Erythroblast (primary cell): ENCODE measurements around the gene ETDC.
"Not testable (repeated sequence)": the region's sequence is repeated elsewhere in the genome, so short reads cannot be mapped to it uniquely, and the experiment has no call there.

Experiments used
- DNase-seq, 2 experiments: peaks; one replicate each; lab custom pipeline; 2025; lab: John Stamatoyannopoulos, UW
- GATA1 ChIP-seq: IDR thresholded peaks from 2 replicates; pipeline ENCODE4 v1.6.1; 2011; ENCODE audit warnings: low read depth, mild to moderate bottlenecking, control low read depth, low read length, moderate library complexity
- POLR2A ChIP-seq: IDR thresholded peaks from 2 replicates; pipeline ENCODE4 v1.6.1; 2011; ENCODE audit warnings: mild to moderate bottlenecking, low read length

ETDC gene

GRCh38 chrX:135309430-135309923, at the start of gene ETDC:
Gene ETDC, plus strand, starts transcription at chrX:135309480. Its CDS starts 0 bp downstream, at chrX:135309480.
- no peak for DNase-seq

DNA sequence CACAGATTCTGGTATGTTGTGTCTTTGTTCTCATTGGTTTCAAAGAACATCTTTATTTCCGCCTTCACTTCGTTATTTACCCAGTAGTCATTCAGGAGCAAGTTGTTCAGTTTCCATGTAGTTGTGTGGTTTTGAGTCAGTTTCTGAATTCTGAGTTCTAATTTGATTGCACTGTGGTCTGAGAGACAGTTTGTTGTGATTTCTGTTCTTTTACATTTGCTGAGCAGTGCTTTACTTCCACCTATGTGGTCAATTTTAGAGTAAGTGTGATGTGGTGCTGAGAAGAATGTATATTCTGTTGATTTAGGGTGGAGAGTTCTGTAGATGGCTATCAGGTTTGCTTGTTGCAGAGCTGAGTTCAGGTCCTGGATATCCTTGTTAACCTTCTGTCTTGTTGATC, 48.3 kb upstream of the ETDC start:
- not testable (repeated sequence) for DNase-seq

More at GRCh38 chrX:135309430-135309923, at the start of gene ETDC:
- TF ChIP-seq POLR2A, result no peak
- no peak for TF ChIP-seq GATA1

DNA sequence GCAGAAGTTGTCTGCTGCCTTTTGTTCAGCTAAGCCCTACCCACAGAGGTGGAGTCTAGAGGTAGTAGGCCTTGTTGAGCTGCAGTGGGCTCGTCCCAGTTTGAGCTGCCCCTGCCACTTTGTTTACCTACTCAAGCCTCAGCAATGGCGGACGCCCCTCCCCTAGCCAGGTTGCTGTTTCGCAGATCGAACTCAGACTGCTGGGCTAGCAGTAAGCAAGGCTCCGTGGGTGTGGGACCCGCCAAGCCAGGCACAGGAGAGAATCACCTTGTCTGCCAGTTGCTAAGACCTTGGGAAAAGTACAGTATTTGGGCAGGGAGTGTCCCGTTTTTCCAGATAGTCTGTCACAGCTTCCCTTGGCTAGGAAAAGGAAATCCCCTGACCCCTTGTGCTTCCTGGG, 45.9 kb upstream of the ETDC start:
- DNase-seq, result not testable (repeated sequence)

DNA sequence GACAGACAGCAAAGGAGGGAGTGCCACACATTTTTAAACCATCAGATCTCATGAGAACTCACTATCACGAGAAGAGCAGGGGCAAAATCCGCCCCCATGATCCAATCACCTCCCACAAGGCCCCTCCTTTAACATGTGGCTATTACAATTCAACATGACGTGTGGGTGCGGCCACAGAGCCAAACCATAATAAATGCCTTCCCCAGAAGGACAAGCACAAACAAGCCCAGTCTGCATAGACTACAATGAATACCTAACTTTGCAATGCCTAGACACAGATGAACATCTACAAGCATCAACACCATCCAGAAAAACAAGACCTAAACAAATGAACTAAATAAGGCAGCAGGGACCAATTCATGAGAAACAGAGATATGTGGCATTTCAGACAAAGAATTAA, 45.1 kb upstream of the ETDC start:
- DNase-seq, result no peak
- no peak for TF ChIP-seq GATA1
- no peak for TF ChIP-seq POLR2A

- TF ChIP-seq POLR2A (no peak), GATA1 (no peak)
- DNase-seq, result no peak
Measured at GRCh38 chrX:135273162-135273561, 36.1 kb upstream of the ETDC start.

- TF ChIP-seq POLR2A (no peak), GATA1 (no peak)
Measured at GRCh38 chrX:135275973-135276372, 33.3 kb upstream of the ETDC start.

GRCh38 chrX:135287266-135287823, 21.9 kb upstream of the ETDC start:
- no peak for TF ChIP-seq POLR2A
- DNase-seq, result peak in 1 of 2 experiments; percentile 0

More at GRCh38 chrX:135275973-135276372, 33.3 kb upstream of the ETDC start:
- no peak for DNase-seq

DNA sequence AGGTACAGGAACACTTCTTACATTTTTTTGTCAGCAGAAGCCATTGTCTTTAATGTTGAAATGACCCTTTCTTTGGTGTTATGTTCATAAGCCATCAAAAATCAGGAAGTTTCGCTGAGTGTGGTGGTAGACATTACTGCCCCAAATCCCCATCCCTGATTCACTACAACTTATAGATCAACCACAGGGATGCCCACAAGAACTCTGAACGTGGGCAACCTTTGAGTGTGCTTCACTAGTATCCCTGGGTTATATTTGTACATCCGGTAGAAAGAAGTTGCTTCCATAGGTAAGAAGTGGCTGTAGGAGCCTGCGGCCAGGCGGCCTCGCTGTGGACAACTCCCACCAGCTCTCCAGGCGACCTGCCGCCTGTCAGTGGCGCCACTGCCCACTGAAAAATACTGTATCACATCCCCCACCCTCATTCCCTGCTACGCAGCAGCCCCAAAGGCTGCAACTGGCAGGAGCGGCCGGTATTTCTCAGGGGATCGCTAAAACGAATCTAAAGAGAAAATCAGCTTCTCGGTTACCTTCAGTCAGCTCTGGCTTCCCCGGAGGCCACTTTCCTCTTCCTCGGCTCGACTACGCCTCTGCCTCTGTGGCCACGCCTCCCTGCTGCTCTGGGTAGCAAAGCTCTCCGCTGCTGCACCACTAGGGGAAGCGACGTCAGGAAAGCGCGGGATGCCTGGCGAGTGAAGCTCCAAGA, 13.9 kb upstream of the ETDC start:
- DNase-seq, result peak; percentile 14 to 34

DNA sequence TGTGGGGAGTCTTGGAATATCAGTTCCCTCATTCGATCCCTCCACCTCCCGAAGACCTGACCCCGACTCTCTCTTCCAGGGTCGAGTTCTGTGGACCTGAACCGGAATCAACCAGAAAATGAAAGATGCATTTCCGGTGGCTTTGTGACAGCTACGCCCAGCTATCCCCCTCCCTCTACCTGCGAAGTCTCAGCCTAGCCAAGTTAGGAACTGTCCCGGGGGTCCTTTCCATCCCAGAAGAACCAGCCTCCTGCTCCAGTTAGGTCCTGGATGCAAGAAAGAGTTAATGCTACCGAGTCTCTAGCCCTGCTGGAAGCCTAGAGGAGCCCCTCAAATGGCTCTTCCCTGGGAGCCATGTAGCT, 13.4 kb upstream of the ETDC start:
- TF ChIP-seq POLR2A (no peak), GATA1 (no peak)
- no peak for DNase-seq

More for the DNA sequence above, 13.9 kb upstream of the ETDC start:
- no peak for TF ChIP-seq POLR2A

DNA sequence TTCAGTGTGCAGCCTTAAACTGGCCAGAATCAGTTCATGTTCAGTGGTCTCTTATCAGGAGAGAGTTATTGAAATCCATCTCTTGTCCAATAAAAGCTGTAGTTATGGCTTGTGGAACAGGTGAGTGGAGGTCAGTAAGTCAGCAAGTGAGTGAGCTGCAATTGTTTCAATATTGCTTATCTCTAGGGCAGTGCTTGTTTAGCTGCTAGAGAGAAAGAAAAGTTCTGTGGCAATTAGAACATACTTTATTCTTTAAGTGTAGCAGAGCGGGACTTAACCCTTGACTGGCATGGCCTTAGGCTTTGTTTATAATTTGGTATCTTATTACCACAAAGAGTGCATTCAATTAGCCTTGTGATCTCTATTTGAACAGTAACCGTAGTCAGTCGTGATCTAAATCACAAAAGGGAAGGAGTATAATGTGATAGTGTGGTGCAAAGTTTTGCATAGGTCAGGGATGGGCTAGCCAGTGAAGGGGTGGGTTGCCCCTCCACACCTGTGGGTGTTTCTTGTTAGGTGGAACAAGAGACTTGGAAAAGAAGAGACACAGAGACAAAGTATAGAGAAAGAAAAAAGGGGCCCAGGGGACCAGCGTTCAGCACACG, 6.9 kb upstream of the ETDC start:
- DNase-seq, result no peak
- TF ChIP-seq POLR2A (no peak), GATA1 (no peak)

DNA sequence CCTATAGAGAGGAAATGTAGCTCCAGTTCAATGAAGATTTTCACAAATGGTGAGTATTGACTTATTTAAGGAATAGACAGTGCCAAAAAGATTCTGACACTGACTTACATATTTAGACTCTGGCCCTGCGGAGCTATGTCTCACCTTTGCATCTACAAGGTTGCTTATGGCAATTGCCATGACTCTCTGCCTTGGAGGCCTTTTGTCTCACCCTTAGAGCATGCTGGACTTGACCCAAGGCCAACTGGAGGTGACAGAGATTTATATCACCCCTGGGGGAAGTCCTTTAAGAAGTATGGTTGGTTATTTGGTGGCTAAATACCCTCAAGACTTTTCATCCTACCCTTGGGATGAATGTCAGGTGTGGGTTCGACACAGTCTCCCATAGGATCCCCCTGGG, 4.5 kb upstream of the ETDC start:
- no peak for DNase-seq

GRCh38 chrX:135307171-135307570, 2.1 kb upstream of the ETDC start:
- DNase-seq, result no peak
- no peak for TF ChIP-seq GATA1
- TF ChIP-seq POLR2A, result no peak

More for the DNA sequence above, 4.5 kb upstream of the ETDC start:
- TF ChIP-seq POLR2A (no peak), GATA1 (no peak)

GRCh38 chrX:135308345-135308855, 880 bp upstream of the ETDC start:
- TF ChIP-seq POLR2A (no peak), GATA1 (no peak)
- peak in 1 of 2 experiments; percentile 0 for DNase-seq

DNA sequence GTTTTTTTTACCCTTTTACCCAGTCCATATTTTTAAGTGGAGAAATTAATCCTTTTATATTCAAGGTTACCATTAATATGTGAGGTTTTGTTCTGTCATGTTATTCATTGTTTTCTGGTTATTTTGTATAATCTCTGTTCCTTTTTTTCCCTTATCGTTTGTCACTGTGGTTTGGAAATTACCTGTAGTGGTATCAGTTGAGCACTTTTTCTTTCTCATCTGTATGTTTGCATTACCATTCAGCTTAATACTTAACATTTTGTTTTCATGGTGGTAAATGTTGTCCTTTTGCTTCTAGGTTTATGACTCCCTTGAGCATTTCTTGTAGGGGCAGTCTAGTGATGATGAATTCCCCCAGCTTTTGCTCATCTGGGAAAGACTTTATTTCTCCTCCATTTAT, 6.6 kb downstream of the ETDC start:
- TF ChIP-seq GATA1, result no peak
- TF ChIP-seq POLR2A, result no peak
- no peak for DNase-seq

GRCh38 chrX:135324463-135324862, 15.2 kb downstream of the ETDC start:
- DNase-seq, result no peak
- TF ChIP-seq POLR2A, result no peak
- no peak for TF ChIP-seq GATA1

DNA sequence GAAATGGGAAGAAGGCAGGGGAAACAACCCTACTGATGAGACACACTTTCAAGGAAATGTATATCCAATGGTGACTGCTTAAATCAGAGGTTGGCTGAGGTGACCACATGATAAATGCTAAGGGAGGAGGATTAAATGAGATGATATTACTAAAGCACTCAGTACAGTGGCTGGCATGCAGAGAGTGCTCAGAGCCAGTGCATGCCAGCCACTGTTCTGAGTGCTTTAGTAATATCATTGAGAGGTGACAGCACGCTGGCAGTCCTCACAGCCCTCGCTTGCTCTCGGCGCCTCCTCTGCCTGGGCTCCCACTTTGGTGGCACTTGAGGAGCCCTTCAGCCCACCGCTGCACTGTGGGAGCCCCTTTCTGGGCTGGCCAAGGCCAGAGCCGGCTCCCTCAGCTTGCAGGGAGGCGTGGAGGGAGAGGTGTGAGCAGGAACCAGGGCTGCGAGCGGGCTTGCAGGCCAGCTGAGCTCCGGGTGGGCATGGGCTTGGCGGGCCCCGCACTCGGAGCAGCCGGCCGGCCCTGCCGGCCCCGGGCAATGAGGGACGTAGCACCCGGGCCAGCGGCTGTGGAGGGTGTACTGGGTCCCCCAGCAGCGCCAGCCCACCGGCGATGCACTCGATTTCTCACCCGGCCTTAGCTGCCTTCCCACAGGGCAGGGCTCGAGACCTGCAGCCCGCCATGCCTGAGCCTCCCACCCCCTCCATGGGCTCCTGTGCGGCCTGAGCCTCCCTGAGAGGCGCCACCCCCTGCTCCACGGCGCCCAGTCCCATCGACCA, 15.9 kb downstream of the ETDC start:
- not testable (repeated sequence) for DNase-seq
